Mesendoderm (in vitro differentiated cells): ENCODE measurements around the gene SBNO1.

ENCODE experiments used
- DNase-seq: peaks from one replicate; pipeline ENCODE4 v3.0.0; 2013
- H2AK5ac ChIP-seq: 2 replicates; pipeline ENCODE4 v1.6.1; 2013; ENCODE audit warnings: low read length, inconsistent platforms
- H2BK120ac ChIP-seq: 2 replicates; pipeline ENCODE4 v1.6.1; 2013; ENCODE audit warnings: low read depth, mild to moderate bottlenecking, low read length, moderate library complexity, mixed read lengths
- H2BK15ac ChIP-seq: replicated peaks from 2 replicates; pipeline ENCODE4 v1.6.1; 2013; ENCODE audit warnings: low read depth, mild to moderate bottlenecking, moderate library complexity
- H2BK5ac ChIP-seq: 2 replicates; pipeline ENCODE4 v1.6.1; 2013; ENCODE audit warnings: low read length, inconsistent platforms
- H3K18ac ChIP-seq: 2 replicates; pipeline ENCODE4 v1.6.1; 2013; ENCODE audit warnings: mild to moderate bottlenecking, low read length, mixed read lengths
- H3K23ac ChIP-seq: one replicate; pipeline ENCODE4 v1.6.1; 2013; ENCODE audit warnings: low read length
- H3K27ac ChIP-seq: 2 replicates; pipeline ENCODE4 v1.5.1; 2013; ENCODE audit warnings: low read depth, mild to moderate bottlenecking, inconsistent platforms, low read length, moderate library complexity
- H3K27me3 ChIP-seq: 2 replicates; pipeline ENCODE4 v1.6.1; 2013; ENCODE audit warnings: low read length, control low read depth, mild to moderate bottlenecking, inconsistent platforms; ENCODE audit not compliant: insufficient read depth, poor library complexity
- H3K36me3 ChIP-seq: 2 replicates; pipeline ENCODE4 v1.6.1; 2013; ENCODE audit warnings: low read length, inconsistent platforms; ENCODE audit not compliant: control insufficient read depth, insufficient read depth
- H3K4ac ChIP-seq: one replicate; pipeline ENCODE4 v1.6.1; 2013; ENCODE audit warnings: low read depth, mild to moderate bottlenecking, low read length, moderate library complexity
- H3K4me1 ChIP-seq: 2 replicates; pipeline ENCODE4 v1.6.1; 2013; ENCODE audit warnings: low read depth, low read length, inconsistent platforms; ENCODE audit not compliant: control insufficient read depth
- H3K4me2 ChIP-seq: 2 replicates; pipeline ENCODE4 v1.6.1; 2013; ENCODE audit warnings: low read length
- H3K4me3 ChIP-seq: 2 replicates; pipeline ENCODE4 v1.5.1; 2013; ENCODE audit warnings: mild to moderate bottlenecking, low read length
- H3K56ac ChIP-seq: one replicate; pipeline ENCODE4 v1.6.1; 2013; ENCODE audit warnings: low read length
- H3K79me1 ChIP-seq: 2 replicates; pipeline ENCODE4 v1.6.1; 2013; ENCODE audit warnings: low read length, inconsistent platforms
- H3K79me2 ChIP-seq: 2 replicates; pipeline ENCODE4 v1.6.1; 2013; ENCODE audit warnings: mild to moderate bottlenecking, low read length; ENCODE audit not compliant: control insufficient read depth, insufficient read depth
- H3K9ac ChIP-seq: 2 replicates; pipeline ENCODE4 v1.6.1; 2013; ENCODE audit warnings: low read length, inconsistent platforms
- H4K5ac ChIP-seq: one replicate; pipeline ENCODE4 v1.6.1; 2013; ENCODE audit warnings: low read length
- H4K8ac ChIP-seq: one replicate; pipeline ENCODE4 v1.6.1; 2013; ENCODE audit warnings: low read depth, mild to moderate bottlenecking, control low read depth, low read length, moderate library complexity
- WGBS: extraction: QIAGEN DNeasy Blood & Tissue Kit; methylation state at CpG from one replicate; pipeline ENCODE4 v1.1.7; 2013; ENCODE audit warnings: low lambda C conversion rate, missing lambda C conversion rate; ENCODE audit not compliant: insufficient coverage; ENCODE audit errors: extremely low coverage; 5-methylcytosine and 5-hydroxymethylcytosine counted together

SBNO1 gene

GRCh38 chr12:123398177-123398549 lies 33.5 kb upstream of the SBNO1 start:
- H3K56ac ChIP-seq: no peak overlapping the region
- H3K79me1 ChIP-seq: peaks cover 10% of the 10 kb centered on the region
- H3K18ac ChIP-seq: no peak overlapping the region
- H2BK5ac ChIP-seq: no peak overlapping the region
- no peak overlapping the region for H4K5ac ChIP-seq
- H3K9ac ChIP-seq: no peak overlapping the region
- H3K23ac ChIP-seq: no peak overlapping the region
- H3K4me3 ChIP-seq: no peak overlapping the region
- no peak overlapping the region for H2BK120ac ChIP-seq
- H4K8ac ChIP-seq: no peak overlapping the region
- no peaks in the 10 kb centered on the region for H3K27me3 ChIP-seq
- no peak overlapping the region for H2BK15ac ChIP-seq
- H3K36me3 ChIP-seq: peaks cover 14% of the 10 kb centered on the region
- WGBS: no CpG with 5 or more reads among the region's 10 CpGs
- no peak overlapping the region for H3K4me2 ChIP-seq
- H2AK5ac ChIP-seq: no peak overlapping the region
- H3K27ac ChIP-seq: no peak overlapping the region
- peaks cover 3% of the 10 kb centered on the region for H3K79me2 ChIP-seq
- no peak for DNase-seq
- H3K4ac ChIP-seq: no peak overlapping the region
- no peaks in the 10 kb centered on the region for H3K4me1 ChIP-seq

- Histone ChIP-seq H3K27me3 (no peaks in the 10 kb centered on the region), H2BK120ac (no peak overlapping the region), H3K56ac (no peak overlapping the region), H4K5ac (no peak overlapping the region), H2BK5ac (no peak overlapping the region), H3K36me3 (peaks cover 14% of the 10 kb centered on the region), H3K4ac (no peak overlapping the region), H2BK15ac (no peak overlapping the region), H3K79me1 (peaks cover 10% of the 10 kb centered on the region), H3K18ac (no peak overlapping the region), H2AK5ac (no peak overlapping the region), H3K4me2 (no peak overlapping the region), H3K27ac (no peak overlapping the region), H3K4me1 (no peaks in the 10 kb centered on the region), H3K4me3 (no peak overlapping the region), H3K79me2 (peaks cover 3% of the 10 kb centered on the region), H3K9ac (no peak overlapping the region), H4K8ac (no peak overlapping the region), H3K23ac (no peak overlapping the region)
- no peak for DNase-seq
- WGBS: no CpG with 5 or more reads among the region's 6 CpGs
Measured at GRCh38 chr12:123397400-123397799, 32.8 kb upstream of the SBNO1 start.

GRCh38 chr12:123396954-123397353 lies 32.3 kb upstream of the SBNO1 start:
- Histone ChIP-seq H3K27me3 (no peaks in the 10 kb centered on the region), H2BK120ac (no peak overlapping the region), H4K5ac (no peak overlapping the region), H3K9ac (no peak overlapping the region), H3K23ac (no peak overlapping the region), H3K4me2 (no peak overlapping the region), H3K36me3 (peaks cover 14% of the 10 kb centered on the region), H2AK5ac (no peak overlapping the region), H3K4ac (no peak overlapping the region), H3K4me1 (no peaks in the 10 kb centered on the region), H3K27ac (no peak overlapping the region), H3K79me1 (peaks cover 10% of the 10 kb centered on the region), H3K56ac (no peak overlapping the region), H3K4me3 (no peak overlapping the region), H2BK15ac (no peak overlapping the region), H2BK5ac (no peak overlapping the region), H3K79me2 (peaks cover 3% of the 10 kb centered on the region), H4K8ac (no peak overlapping the region), H3K18ac (no peak overlapping the region)
- DNase-seq: no peak
- WGBS: no CpG with 5 or more reads among the region's 9 CpGs

DNA sequence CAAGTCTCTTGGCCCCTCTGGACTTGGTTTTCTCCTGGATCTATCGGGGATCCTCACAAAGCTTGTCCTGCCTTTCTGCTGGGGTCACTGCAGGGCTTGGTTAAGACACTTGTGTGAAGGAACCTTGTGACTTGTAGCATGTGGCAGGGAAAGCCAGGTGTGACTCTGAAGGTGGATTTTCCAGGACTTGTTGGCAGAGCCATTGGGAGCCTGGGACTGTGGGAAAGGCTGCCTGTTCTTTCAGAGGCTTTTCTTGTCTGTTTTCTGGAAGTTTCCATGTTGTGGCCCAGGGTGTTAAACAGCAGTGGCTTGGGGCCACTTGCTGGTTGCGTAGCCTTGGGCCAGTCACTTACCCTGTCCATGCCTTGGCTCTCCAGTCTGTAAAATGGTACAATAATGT lies 31.9 kb upstream of the SBNO1 start:
- H2BK120ac ChIP-seq: no peak overlapping the region
- H3K27me3 ChIP-seq: no peaks in the 10 kb centered on the region
- H2BK5ac ChIP-seq: no peak overlapping the region
- H3K18ac ChIP-seq: no peak overlapping the region
- H3K79me1 ChIP-seq: peaks cover 10% of the 10 kb centered on the region
- no peak for DNase-seq
- peaks cover 16% of the 10 kb centered on the region for H3K36me3 ChIP-seq
- no peak overlapping the region for H3K56ac ChIP-seq
- no CpG with 5 or more reads among the region's 2 CpGs for WGBS
- no peak overlapping the region for H3K4ac ChIP-seq
- H3K4me2 ChIP-seq: no peak overlapping the region
- no peaks in the 10 kb centered on the region for H3K4me1 ChIP-seq
- no peak overlapping the region for H3K9ac ChIP-seq
- no peak overlapping the region for H4K5ac ChIP-seq
- H2BK15ac ChIP-seq: no peak overlapping the region
- H2AK5ac ChIP-seq: no peak overlapping the region
- H4K8ac ChIP-seq: no peak overlapping the region
- no peak overlapping the region for H3K23ac ChIP-seq
- no peak overlapping the region for H3K27ac ChIP-seq
- H3K79me2 ChIP-seq: peaks cover 3% of the 10 kb centered on the region
- H3K4me3 ChIP-seq: no peak overlapping the region

DNA sequence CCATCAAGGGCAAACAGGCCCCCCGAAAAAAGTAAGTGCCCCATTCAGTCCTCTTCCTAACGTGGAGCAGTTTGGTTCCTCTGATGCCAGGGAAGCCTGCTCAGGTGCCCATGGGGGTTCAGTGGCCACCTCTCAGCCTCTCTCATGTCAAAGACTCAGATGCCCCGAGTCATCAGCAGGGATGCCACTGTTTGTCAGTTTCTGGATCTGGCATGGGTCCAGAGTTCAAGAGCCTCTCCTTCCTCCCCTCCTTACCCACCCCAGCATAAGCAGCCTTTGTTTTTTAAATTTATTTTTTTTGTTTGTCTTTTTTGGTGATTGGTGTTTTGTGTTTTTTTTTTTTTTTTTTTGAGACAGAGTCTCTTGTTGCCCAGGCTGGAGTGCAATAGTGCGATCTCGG lies 30.6 kb upstream of the SBNO1 start:
- Histone ChIP-seq H2BK5ac (no peak overlapping the region), H3K4ac (no peak overlapping the region), H4K5ac (no peak overlapping the region), H2BK15ac (no peak overlapping the region), H3K79me2 (peaks cover 3% of the 10 kb centered on the region), H3K23ac (no peak overlapping the region), H2BK120ac (no peak overlapping the region), H3K4me1 (no peaks in the 10 kb centered on the region), H3K56ac (no peak overlapping the region), H3K9ac (no peak overlapping the region), H3K18ac (no peak overlapping the region), H4K8ac (no peak overlapping the region), H3K4me2 (no peak overlapping the region), H3K79me1 (peaks cover 10% of the 10 kb centered on the region), H3K27ac (no peak overlapping the region), H3K4me3 (no peak overlapping the region), H3K27me3 (no peaks in the 10 kb centered on the region), H2AK5ac (no peak overlapping the region), H3K36me3 (peaks cover 19% of the 10 kb centered on the region)
- WGBS: no CpG with 5 or more reads among the region's 5 CpGs
- DNase-seq: no peak

- no peak overlapping the region for H4K5ac ChIP-seq
- peaks cover 19% of the 10 kb centered on the region for H3K36me3 ChIP-seq
- DNase-seq: no peak
- peaks cover 6% of the 10 kb centered on the region for H3K79me1 ChIP-seq
- no peak overlapping the region for H3K18ac ChIP-seq
- no peak overlapping the region for H3K56ac ChIP-seq
- no peak overlapping the region for H2BK120ac ChIP-seq
- H3K4me1 ChIP-seq: no peaks in the 10 kb centered on the region
- no peak overlapping the region for H3K4me2 ChIP-seq
- no peak overlapping the region for H2BK15ac ChIP-seq
- no peak overlapping the region for H3K27ac ChIP-seq
- no peak overlapping the region for H4K8ac ChIP-seq
- no peak overlapping the region for H3K4ac ChIP-seq
- no peak overlapping the region for H3K23ac ChIP-seq
- peaks cover 2% of the 10 kb centered on the region for H3K79me2 ChIP-seq
- no peak overlapping the region for H3K9ac ChIP-seq
- H3K27me3 ChIP-seq: no peaks in the 10 kb centered on the region
- no CpG with 5 or more reads among the region's 4 CpGs for WGBS
- H2BK5ac ChIP-seq: no peak overlapping the region
- H2AK5ac ChIP-seq: no peak overlapping the region
- no peak overlapping the region for H3K4me3 ChIP-seq
Measured at GRCh38 chr12:123393747-123394146, 29.1 kb upstream of the SBNO1 start.
